Nephron (organoid): ENCODE measurements around the gene HOXB6.
A peak's percentile ranks its signal among the peaks of the same experiment; 100 is the strongest.

Experiments
- H3K27ac Mint-ChIP-seq, 3 experiments: 2 replicates each; pipeline ENCODE4 v1.8.0; 2020; ENCODE audit warnings: mixed read lengths in 3 of 3, mild to moderate bottlenecking in 2 of 3, moderate library complexity in 1 of 3
- H3K27me3 Mint-ChIP-seq: 2 replicates; pipeline ENCODE4 v1.8.0; 2021; ENCODE audit warnings: low read depth, mild to moderate bottlenecking, moderate library complexity, mixed read lengths
- H3K36me3 Mint-ChIP-seq: 2 replicates; pipeline ENCODE4 v1.8.0; 2020; ENCODE audit warnings: low read depth, mixed read lengths
- H3K4me1 Mint-ChIP-seq: 2 replicates; pipeline ENCODE4 v1.8.0; 2020; ENCODE audit warnings: mixed read lengths
- H3K4me3 Mint-ChIP-seq, 3 experiments: 2 replicates each; pipeline ENCODE4 v1.8.0; 2020; ENCODE audit warnings: mild to moderate bottlenecking in 3 of 3, mixed read lengths in 3 of 3, moderate library complexity in 2 of 3
- H3K9me3 Mint-ChIP-seq: 2 replicates; pipeline ENCODE4 v1.8.0; 2020; ENCODE audit warnings: mixed read lengths
- TF ChIP-seq, protein P1 (sequence below), 3 experiments: fragments of 200-600 bp; sonication (generic); IDR thresholded peaks; one replicate each; pipeline ENCODE4 v1.5.0; 2021; ENCODE audit warnings: antibody characterized with exemption in 3 of 3; ENCODE audit not compliant: unreplicated experiment in 3 of 3

HOXB6 gene

DNA sequence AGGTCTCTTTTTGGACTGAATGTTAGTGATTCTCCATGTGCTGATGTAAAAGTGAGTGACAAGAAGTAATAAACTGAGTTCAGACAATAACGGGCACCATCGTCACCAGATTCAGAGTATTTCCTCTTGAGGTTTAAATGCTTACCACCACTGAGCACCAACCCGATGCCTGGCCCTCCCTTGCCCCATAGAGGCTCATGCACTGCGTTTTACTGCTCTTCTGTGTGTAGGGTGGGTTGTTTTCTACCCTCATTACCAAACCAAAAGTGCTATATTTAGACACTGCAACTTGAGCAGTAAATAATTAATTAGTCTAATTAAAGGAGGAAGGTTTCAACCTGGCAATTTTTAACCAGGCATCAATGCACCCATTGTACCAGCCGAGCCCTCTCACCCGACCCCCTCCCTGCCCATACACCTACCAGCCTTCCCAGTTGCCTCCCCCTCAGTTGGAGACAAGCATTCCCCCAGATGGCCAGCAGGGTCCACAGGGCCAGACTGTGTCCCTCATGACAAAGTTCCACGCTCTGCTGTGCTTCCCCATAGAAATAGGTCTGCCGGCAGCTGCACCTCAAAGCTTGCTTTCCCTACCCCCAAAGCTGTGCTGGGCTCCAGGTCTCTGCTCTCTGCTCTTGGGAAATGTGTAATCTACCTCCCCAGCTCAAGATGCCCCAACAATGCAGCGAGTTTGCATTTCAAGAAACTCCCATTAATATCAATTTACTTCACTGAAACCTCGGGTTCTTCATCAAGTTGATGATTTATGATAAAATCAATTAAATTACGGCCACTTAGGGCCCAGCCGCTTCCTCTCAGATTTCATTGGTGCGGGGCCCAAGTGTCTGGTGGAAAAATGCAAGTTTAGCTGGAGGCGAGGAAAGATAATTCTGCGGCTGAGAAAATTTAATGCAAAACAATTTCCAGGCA lies 42.6 kb downstream of the HOXB6 start:
- TF ChIP-seq, protein P1, sequence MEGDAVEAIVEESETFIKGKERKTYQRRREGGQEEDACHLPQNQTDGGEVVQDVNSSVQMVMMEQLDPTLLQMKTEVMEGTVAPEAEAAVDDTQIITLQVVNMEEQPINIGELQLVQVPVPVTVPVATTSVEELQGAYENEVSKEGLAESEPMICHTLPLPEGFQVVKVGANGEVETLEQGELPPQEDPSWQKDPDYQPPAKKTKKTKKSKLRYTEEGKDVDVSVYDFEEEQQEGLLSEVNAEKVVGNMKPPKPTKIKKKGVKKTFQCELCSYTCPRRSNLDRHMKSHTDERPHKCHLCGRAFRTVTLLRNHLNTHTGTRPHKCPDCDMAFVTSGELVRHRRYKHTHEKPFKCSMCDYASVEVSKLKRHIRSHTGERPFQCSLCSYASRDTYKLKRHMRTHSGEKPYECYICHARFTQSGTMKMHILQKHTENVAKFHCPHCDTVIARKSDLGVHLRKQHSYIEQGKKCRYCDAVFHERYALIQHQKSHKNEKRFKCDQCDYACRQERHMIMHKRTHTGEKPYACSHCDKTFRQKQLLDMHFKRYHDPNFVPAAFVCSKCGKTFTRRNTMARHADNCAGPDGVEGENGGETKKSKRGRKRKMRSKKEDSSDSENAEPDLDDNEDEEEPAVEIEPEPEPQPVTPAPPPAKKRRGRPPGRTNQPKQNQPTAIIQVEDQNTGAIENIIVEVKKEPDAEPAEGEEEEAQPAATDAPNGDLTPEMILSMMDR (IDR thresholded peaks at IDR 0.05; ENCODE audit: unreplicated experiment in 3 of 3): peak; percentile 36 to 56 (median 49)
- Mint-ChIP-seq H3K36me3 (no peaks in the 10 kb centered on the region), H3K4me3 (peak overlapping the region; percentile 69 to 82 (median 82)), H3K27me3 (peaks cover 19% of the 10 kb centered on the region), H3K4me1 (peaks cover 63% of the 10 kb centered on the region), H3K9me3 (no peaks in the 10 kb centered on the region), H3K27ac (peak overlapping the region; percentile 88 to 100 (median 99))

DNA sequence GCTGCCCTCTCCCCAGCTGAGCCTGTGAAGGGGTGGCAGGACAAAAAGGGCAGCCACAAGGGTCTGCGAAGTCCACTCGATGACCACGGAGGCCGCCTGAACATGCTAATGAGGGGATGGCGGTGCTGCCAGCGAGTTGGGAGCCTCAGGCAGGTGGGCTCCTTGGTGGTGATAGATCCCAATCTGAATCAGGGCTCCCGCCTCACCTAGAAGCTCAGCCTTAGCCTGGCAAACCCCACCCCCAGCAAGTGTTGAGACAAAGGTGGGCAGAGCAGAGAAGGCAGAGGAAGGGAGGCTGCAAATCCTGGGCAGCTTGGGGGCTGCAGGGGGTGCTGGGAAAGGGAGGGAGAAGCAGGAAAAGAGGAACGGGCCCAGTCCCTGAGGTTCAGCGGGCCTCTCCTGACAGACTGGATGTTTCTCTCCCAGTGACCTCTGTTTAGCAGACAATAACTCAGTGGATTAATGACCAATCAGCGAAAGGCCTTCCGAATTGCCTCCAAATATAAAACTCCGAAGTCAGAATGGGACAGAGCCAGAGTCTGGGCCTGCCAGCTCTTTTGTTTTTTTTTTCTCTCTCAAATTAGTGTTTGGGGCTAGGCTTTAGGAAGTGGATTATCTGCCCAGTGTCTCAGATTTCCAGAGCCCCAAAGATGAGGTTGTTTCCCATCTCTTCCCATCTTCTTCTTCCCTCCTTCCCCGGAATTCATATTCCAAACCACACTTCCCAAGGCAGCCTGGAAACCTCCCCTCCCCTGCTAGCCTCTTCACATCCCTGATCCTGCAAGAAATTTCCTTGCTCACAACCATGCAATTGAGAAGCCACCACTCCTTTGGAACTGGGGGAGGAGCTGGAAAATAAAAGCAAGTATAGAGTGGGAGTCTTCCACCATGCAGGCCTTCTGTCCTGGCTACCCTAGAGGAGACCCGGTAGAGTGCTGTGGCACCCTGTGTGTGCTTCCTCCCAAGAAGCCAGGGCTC lies 44.7 kb downstream of the HOXB6 start:
- TF ChIP-seq, protein P1 (IDR thresholded peaks at IDR 0.05; ENCODE audit: unreplicated experiment in 3 of 3): no peak
- Mint-ChIP-seq H3K36me3 (no peaks in the 10 kb centered on the region), H3K4me1 (peaks cover 82% of the 10 kb centered on the region), H3K4me3 (peak overlapping the region; percentile 56 to 78 (median 65)), H3K27me3 (peaks cover 22% of the 10 kb centered on the region), H3K9me3 (no peaks in the 10 kb centered on the region), H3K27ac (peak overlapping the region; percentile 97 to 100 (median 99))

DNA sequence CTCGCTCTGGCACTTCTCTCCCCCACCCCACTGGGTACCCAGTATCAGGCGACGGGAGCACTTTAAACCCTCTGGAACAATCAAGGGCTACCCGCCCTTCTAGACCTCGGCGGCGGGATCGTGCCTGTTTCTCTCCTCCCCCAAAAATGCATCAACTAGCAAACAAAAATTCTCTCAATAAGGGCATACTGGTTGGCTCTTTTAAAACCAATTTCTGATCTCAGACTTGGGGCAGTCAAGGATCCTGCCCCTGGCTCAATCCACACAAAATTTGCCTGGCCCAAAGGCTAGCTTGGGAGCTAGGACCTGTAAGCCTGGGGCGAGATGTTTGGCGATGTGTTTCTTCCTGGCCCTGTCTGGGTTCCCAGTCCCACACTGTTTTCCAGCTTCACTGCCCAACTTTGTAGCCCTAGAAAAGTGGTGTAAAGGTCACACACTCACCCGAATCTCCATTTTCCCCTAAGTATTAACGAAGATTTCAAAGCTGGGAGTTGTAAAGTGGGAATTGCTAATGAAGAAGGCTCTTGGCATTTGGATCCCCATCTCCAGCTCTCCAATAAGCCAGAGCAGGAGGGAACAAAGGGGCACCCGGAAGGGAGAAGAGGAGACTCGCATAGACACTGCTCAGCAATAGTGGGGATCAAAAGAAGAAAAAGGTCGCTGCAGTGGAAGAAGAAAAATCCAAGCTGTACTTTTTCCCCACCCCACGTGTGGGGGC lies 45.5 kb downstream of the HOXB6 start:
- H3K27ac Mint-ChIP-seq: peak overlapping the region; percentile 97 to 100 (median 99)
- peaks cover 88% of the 10 kb centered on the region for H3K4me1 Mint-ChIP-seq
- TF ChIP-seq, protein P1 (IDR thresholded peaks at IDR 0.05; ENCODE audit: unreplicated experiment in 3 of 3): no peak
- peak overlapping the region; percentile 56 to 78 (median 65) for H3K4me3 Mint-ChIP-seq
- H3K27me3 Mint-ChIP-seq: peaks cover 22% of the 10 kb centered on the region
- no peaks in the 10 kb centered on the region for H3K9me3 Mint-ChIP-seq
- H3K36me3 Mint-ChIP-seq: no peaks in the 10 kb centered on the region

DNA sequence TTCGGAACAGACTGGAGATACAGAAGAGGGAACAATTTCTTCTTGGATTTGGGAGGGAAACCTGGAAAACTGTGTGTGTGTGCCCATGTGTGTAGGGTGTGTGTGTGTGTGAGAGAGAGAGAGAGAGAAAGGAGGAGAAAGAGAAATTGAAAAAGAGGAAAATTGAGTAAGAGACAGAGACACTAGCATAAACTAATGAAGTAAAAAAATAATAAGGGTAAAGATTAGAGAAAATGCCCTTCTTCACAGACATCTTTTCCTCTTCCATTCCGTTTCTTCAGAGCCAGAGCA lies 46.0 kb downstream of the HOXB6 start:
- Mint-ChIP-seq H3K36me3 (peaks cover 1% of the 10 kb centered on the region), H3K27me3 (peaks cover 22% of the 10 kb centered on the region), H3K4me1 (peaks cover 93% of the 10 kb centered on the region), H3K9me3 (no peaks in the 10 kb centered on the region), H3K4me3 (peak overlapping the region; percentile 56 to 78 (median 65)), H3K27ac (peak overlapping the region; percentile 97 to 100 (median 99))
- TF ChIP-seq, protein P1 (IDR thresholded peaks at IDR 0.05; ENCODE audit: unreplicated experiment in 3 of 3): no peak

DNA sequence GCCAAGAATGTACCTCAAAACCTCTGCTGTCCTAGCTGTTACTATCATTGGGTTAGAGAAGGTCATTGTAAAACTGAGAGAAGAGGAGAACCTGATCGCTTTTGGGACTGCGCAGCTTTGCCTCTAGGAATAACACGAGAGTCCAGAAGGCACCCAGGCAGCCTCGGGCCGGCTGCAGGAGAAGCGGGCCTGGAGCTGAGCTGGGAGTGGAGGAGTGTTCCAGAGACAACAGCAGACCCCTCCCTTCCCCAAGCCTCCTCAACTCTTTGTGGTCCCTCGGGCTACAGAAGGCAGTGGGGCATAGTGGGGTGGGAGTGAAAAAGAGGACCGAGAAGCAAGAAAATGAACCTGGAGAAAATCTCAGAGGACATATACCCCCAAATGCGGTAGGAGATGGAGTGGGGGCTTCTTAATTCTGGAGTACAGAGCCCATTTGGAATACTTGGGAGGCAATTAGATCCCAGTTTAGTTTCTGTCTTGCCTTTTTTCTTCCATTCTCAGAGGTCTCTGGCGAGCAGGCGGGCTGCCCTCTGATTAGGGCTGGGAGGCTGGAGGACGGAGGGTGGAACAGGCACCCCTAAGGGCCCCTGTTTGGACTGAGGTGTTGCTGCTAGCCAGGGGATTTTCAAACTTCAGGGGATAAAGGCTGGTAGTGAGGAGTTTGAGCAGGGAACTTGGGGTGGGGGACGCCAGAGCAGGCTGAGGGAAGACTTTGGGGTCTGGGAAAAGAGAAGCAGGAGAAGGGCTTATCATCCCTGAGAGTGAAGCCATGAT lies 46.5 kb downstream of the HOXB6 start:
- Mint-ChIP-seq H3K9me3 (no peaks in the 10 kb centered on the region), H3K27ac (peak overlapping the region; percentile 97 to 100 (median 99)), H3K27me3 (peaks cover 22% of the 10 kb centered on the region), H3K4me1 (peaks cover 93% of the 10 kb centered on the region), H3K4me3 (peak overlapping the region; percentile 56 to 78 (median 65)), H3K36me3 (peaks cover 7% of the 10 kb centered on the region)
- TF ChIP-seq, protein P1 (IDR thresholded peaks at IDR 0.05; ENCODE audit: unreplicated experiment in 3 of 3): no peak
